Measurements from ENCODE around the gene MAGIX. TPM values are rescaled to one million over a fixed set of nuclear protein-coding genes. Genes with fewer than 3 reads are reported as not detected.
A peak's percentile ranks its signal among the peaks of the same experiment; 100 is the strongest.

MAGIX gene
- 10 to 100 TPM in 3 of 4 donors, 1 to 10 TPM in 1; 5.6 to 28.8 (median 12.7) TPM for total RNA-seq

GRCh38 chrX:49162620-49163019 lies at the start of gene MAGIX:
Gene MAGIX (plus strand): TSS chrX:49162758. CDS start chrX:49162890, 132 bp downstream.
- H3K27me3 ChIP-seq: no peaks in the 10 kb centered on the region
- intact Hi-C loops (cut with DNase I; ENCODE audit: low total_unique reads) (no loop called here), in situ Hi-C loops (cut with MboI; ENCODE audit: low pct_ligation_motif_present in 1 of 4, low pct_unique_long_range_greater_than_20kb in 1 of 4, low sequenced_read_pairs in 3 of 4) (no loop called here)
- H3K27ac ChIP-seq: peak within 1 kb of the TSS; percentile 93 to 95 (median 94)
- no peak for DNase-seq
- H3K4me3 ChIP-seq: peak within 1 kb of the TSS in 3 of 4 donors; percentile 32 to 51 (median 34)
- no peaks in the 10 kb centered on the region for H3K9me3 ChIP-seq
- WGBS, 2 donors (ENCODE audit: low coverage in 1 of 2): 83% methylated on average over 20 of the region's 28 CpGs; no CpG with 5 or more reads in 1 of the 2 donors
- TF ChIP-seq POLR2A (IDR thresholded peaks at IDR 0.05): no peak
- TF ChIP-seq POLR2AphosphoS5 (IDR thresholded peaks at IDR 0.05): no peak
- TF ChIP-seq EP300 (IDR thresholded peaks at IDR 0.05; ENCODE audit: low read depth): no peak
- no peak for TF ChIP-seq CTCF (IDR thresholded peaks at IDR 0.05)
- peaks cover 0 to 12% (median 5%) of the 10 kb centered on the region in 4 donors for H3K4me1 ChIP-seq
- H3K36me3 ChIP-seq: no peaks in the 10 kb centered on the region

DNA sequence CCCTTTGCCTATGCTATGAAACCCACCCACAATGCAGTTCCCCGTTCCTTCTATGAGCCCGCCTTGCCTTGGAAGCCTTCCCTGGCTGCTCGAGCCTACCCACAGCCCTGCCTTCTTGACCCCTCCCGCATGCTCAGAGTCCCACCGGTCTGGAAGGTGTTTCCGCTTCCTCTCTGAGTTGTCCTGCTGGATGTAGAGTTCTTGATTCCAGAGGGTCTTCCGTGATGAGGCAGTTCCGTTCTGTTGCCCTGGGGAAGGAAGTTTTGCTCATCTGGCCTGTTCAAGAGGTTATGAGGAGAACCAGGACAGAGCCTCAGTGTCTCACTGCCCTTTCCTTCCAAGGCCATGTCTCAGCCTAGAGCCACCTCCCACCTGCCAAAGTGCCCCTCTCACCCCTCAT lies 46.5 kb upstream of the MAGIX start:
- Histone ChIP-seq H3K36me3 (peaks cover 0 to 5% (median 0%) of the 10 kb centered on the region in 4 donors), H3K4me3 (no peak overlapping the region), H3K27me3 (no peaks in the 10 kb centered on the region), H3K27ac (no peak overlapping the region), H3K9me3 (no peaks in the 10 kb centered on the region), H3K4me1 (no peaks in the 10 kb centered on the region)
- 90% methylated on average over 8 of the region's 8 CpGs; no CpG with 5 or more reads in 1 of the 2 donors for WGBS, 2 donors (ENCODE audit: low coverage in 1 of 2)
- TF ChIP-seq POLR2AphosphoS5 (IDR thresholded peaks at IDR 0.05) (no peak), POLR2A (IDR thresholded peaks at IDR 0.05) (no peak), EP300 (IDR thresholded peaks at IDR 0.05; ENCODE audit: low read depth) (no peak), CTCF (IDR thresholded peaks at IDR 0.05) (no peak)
- intact Hi-C loops (cut with DNase I; ENCODE audit: low total_unique reads): no loop called here
- DNase-seq: no peak
- in situ Hi-C loops (cut with MboI; ENCODE audit: low pct_ligation_motif_present in 1 of 4, low pct_unique_long_range_greater_than_20kb in 1 of 4, low sequenced_read_pairs in 3 of 4): no loop called here

GRCh38 chrX:49116716-49117115 lies 45.8 kb upstream of the MAGIX start:
- 81% methylated on average over 5 of the region's 5 CpGs; no CpG with 5 or more reads in 1 of the 2 donors for WGBS, 2 donors (ENCODE audit: low coverage in 1 of 2)
- H3K36me3 ChIP-seq: peaks cover 0 to 5% (median 0%) of the 10 kb centered on the region in 4 donors
- no peaks in the 10 kb centered on the region for H3K9me3 ChIP-seq
- intact Hi-C loops (cut with DNase I; ENCODE audit: low total_unique reads) (no loop called here), in situ Hi-C loops (cut with MboI; ENCODE audit: low pct_ligation_motif_present in 1 of 4, low pct_unique_long_range_greater_than_20kb in 1 of 4, low sequenced_read_pairs in 3 of 4) (no loop called here)
- DNase-seq: no peak
- TF ChIP-seq CTCF (IDR thresholded peaks at IDR 0.05) (no peak), EP300 (IDR thresholded peaks at IDR 0.05; ENCODE audit: low read depth) (no peak), POLR2AphosphoS5 (IDR thresholded peaks at IDR 0.05) (no peak)
- no peak overlapping the region for H3K27ac ChIP-seq
- no peaks in the 10 kb centered on the region for H3K4me1 ChIP-seq
- H3K27me3 ChIP-seq: no peaks in the 10 kb centered on the region
- no peak overlapping the region for H3K4me3 ChIP-seq

- H3K27ac ChIP-seq: no peak overlapping the region
- H3K27me3 ChIP-seq: no peaks in the 10 kb centered on the region
- in situ Hi-C loops (cut with MboI; ENCODE audit: low pct_ligation_motif_present in 1 of 4, low pct_unique_long_range_greater_than_20kb in 1 of 4, low sequenced_read_pairs in 3 of 4): no loop called here
- DNase-seq: no peak
- H3K4me1 ChIP-seq: peaks cover 0 to 4% (median 3%) of the 10 kb centered on the region in 4 donors
- TF ChIP-seq EP300 (IDR thresholded peaks at IDR 0.05; ENCODE audit: low read depth) (no peak), POLR2A (IDR thresholded peaks at IDR 0.05) (no peak), POLR2AphosphoS5 (IDR thresholded peaks at IDR 0.05) (no peak), CTCF (IDR thresholded peaks at IDR 0.05) (no peak)
- intact Hi-C loops (cut with DNase I; ENCODE audit: low total_unique reads): no loop called here
- WGBS, 2 donors (ENCODE audit: low coverage in 1 of 2): 73% methylated on average over 6 of the region's 6 CpGs; no CpG with 5 or more reads in 1 of the 2 donors
- peaks cover 0 to 5% (median 0%) of the 10 kb centered on the region in 4 donors for H3K36me3 ChIP-seq
- H3K4me3 ChIP-seq: no peak overlapping the region
- H3K9me3 ChIP-seq: no peaks in the 10 kb centered on the region
These were observed 45.0 kb upstream of the MAGIX start for GRCh38 chrX:49117581-49117980.
